Measurements from ENCODE around the gene SIRPA. TPM values are rescaled to one million over a fixed set of nuclear protein-coding genes. Genes with fewer than 3 reads are reported as not detected.

The SIRPA gene
- total RNA-seq, 1 experiment from 2014 or later, result 8.9 TPM

GRCh38 chr20:1870323-1870722, 24.9 kb upstream of the SIRPA start (continued):
- TF ChIP-seq ZNF121 (CRISPR knock-in tag; IDR thresholded peaks at IDR 0.05), result no peak
- TF ChIP-seq ARID4B (CRISPR knock-in tag; IDR thresholded peaks at IDR 0.05; ENCODE audit: borderline replicate concordance), result no peak
- TF ChIP-seq SMAD3 (CRISPR knock-in tag; IDR thresholded peaks at IDR 0.05; ENCODE audit: borderline replicate concordance), result no peak
- no peak for TF ChIP-seq NR2C2 (CRISPR knock-in tag; IDR thresholded peaks at IDR 0.05)
- TF ChIP-seq, protein P1, sequence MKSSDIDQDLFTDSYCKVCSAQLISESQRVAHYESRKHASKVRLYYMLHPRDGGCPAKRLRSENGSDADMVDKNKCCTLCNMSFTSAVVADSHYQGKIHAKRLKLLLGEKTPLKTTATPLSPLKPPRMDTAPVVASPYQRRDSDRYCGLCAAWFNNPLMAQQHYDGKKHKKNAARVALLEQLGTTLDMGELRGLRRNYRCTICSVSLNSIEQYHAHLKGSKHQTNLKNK (CRISPR knock-in tag; IDR thresholded peaks at IDR 0.05), result no peak
- TF ChIP-seq, protein P2, sequence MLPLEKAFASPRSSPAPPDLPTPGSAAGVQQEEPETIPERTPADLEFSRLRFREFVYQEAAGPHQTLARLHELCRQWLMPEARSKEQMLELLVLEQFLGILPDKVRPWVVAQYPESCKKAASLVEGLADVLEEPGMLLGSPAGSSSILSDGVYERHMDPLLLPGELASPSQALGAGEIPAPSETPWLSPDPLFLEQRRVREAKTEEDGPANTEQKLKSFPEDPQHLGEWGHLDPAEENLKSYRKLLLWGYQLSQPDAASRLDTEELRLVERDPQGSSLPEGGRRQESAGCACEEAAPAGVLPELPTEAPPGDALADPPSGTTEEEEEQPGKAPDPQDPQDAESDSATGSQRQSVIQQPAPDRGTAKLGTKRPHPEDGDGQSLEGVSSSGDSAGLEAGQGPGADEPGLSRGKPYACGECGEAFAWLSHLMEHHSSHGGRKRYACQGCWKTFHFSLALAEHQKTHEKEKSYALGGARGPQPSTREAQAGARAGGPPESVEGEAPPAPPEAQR (CRISPR knock-in tag; IDR thresholded peaks at IDR 0.05), result no peak
- TF ChIP-seq FOXP4 (CRISPR knock-in tag; IDR thresholded peaks at IDR 0.05), result no peak
- TF ChIP-seq TEAD1 (CRISPR knock-in tag; IDR thresholded peaks at IDR 0.05), result no peak
- TF ChIP-seq, protein P3, sequence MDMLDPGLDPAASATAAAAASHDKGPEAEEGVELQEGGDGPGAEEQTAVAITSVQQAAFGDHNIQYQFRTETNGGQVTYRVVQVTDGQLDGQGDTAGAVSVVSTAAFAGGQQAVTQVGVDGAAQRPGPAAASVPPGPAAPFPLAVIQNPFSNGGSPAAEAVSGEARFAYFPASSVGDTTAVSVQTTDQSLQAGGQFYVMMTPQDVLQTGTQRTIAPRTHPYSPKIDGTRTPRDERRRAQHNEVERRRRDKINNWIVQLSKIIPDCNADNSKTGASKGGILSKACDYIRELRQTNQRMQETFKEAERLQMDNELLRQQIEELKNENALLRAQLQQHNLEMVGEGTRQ (CRISPR knock-in tag; IDR thresholded peaks at IDR 0.05), result no peak
- TF ChIP-seq JUN (CRISPR knock-in tag; IDR thresholded peaks at IDR 0.05), result no peak

- ATAC-seq (peak; percentile 34; the same call in 1 of the 2 replicates), DNase-seq (ENCODE audit: low spot score) (no peak)
- H3K36me3 Mint-ChIP-seq, result no peaks in the 10 kb centered on the region
- no peak overlapping the region for H3K4me3 Mint-ChIP-seq
- peaks cover 5% of the 10 kb centered on the region for H3K9me3 Mint-ChIP-seq
- ChIA-PET CTCF (interaction anchor here (0.8 to 0.9 kb wide), 2 partner anchors 68 to 94 kb away, joined by 3 read pairs; no protein-coding TSS in a partner anchor), POLR2A (interaction anchor here (0.6 kb wide), 1 partner anchor 122 kb away, joined by 3 read pairs; no protein-coding TSS in a partner anchor)
- H3K27ac Mint-ChIP-seq, result no peak overlapping the region
- H3K27me3 Mint-ChIP-seq (ENCODE audit: low read depth), result no peaks in the 10 kb centered on the region
- H3K4me1 Mint-ChIP-seq, result peaks cover 13% of the 10 kb centered on the region
- TF ChIP-seq SMAD4 (CRISPR knock-in tag; IDR thresholded peaks at IDR 0.05) (no peak), ATF6 (CRISPR knock-in tag; IDR thresholded peaks at IDR 0.05) (no peak), JUN (CRISPR knock-in tag; IDR thresholded peaks at IDR 0.05) (no peak), ZNF121 (CRISPR knock-in tag; IDR thresholded peaks at IDR 0.05) (no peak), FOXP1 (CRISPR knock-in tag; IDR thresholded peaks at IDR 0.05; ENCODE audit: borderline replicate concordance) (no peak), OVOL2 (CRISPR knock-in tag; IDR thresholded peaks at IDR 0.05; ENCODE audit: borderline replicate concordance) (no peak), GRHL2 (CRISPR knock-in tag; IDR thresholded peaks at IDR 0.05; ENCODE audit: insufficient replicate concordance, severe bottlenecking) (no peak), SP1 (CRISPR knock-in tag; conservative IDR thresholded peaks at IDR 0.05) (no peak), TEAD4 (CRISPR knock-in tag; IDR thresholded peaks at IDR 0.05) (no peak), USF1 (CRISPR knock-in tag; IDR thresholded peaks at IDR 0.05) (no peak)
- TF ChIP-seq, protein P4, sequence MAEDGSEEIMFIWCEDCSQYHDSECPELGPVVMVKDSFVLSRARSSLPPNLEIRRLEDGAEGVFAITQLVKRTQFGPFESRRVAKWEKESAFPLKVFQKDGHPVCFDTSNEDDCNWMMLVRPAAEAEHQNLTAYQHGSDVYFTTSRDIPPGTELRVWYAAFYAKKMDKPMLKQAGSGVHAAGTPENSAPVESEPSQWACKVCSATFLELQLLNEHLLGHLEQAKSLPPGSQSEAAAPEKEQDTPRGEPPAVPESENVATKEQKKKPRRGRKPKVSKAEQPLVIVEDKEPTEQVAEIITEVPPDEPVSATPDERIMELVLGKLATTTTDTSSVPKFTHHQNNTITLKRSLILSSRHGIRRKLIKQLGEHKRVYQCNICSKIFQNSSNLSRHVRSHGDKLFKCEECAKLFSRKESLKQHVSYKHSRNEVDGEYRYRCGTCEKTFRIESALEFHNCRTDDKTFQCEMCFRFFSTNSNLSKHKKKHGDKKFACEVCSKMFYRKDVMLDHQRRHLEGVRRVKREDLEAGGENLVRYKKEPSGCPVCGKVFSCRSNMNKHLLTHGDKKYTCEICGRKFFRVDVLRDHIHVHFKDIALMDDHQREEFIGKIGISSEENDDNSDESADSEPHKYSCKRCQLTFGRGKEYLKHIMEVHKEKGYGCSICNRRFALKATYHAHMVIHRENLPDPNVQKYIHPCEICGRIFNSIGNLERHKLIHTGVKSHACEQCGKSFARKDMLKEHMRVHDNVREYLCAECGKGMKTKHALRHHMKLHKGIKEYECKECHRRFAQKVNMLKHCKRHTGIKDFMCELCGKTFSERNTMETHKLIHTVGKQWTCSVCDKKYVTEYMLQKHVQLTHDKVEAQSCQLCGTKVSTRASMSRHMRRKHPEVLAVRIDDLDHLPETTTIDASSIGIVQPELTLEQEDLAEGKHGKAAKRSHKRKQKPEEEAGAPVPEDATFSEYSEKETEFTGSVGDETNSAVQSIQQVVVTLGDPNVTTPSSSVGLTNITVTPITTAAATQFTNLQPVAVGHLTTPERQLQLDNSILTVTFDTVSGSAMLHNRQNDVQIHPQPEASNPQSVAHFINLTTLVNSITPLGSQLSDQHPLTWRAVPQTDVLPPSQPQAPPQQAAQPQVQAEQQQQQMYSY (CRISPR knock-in tag; IDR thresholded peaks at IDR 0.05), result no peak
Observed at GRCh38 chr20:1870792-1871550, 24.2 kb upstream of the SIRPA start.
